Activated CD4-positive, alpha-beta T cell treated with anti-CD3 and anti-CD28 coated beads for 48 hours (primary cell): ENCODE measurements around the gene UBE2N.

ENCODE experiments used
- DNase-seq: peaks from one replicate; pipeline ENCODE4 v3.0.0-alpha.2; 2020

UBE2N gene

DNA sequence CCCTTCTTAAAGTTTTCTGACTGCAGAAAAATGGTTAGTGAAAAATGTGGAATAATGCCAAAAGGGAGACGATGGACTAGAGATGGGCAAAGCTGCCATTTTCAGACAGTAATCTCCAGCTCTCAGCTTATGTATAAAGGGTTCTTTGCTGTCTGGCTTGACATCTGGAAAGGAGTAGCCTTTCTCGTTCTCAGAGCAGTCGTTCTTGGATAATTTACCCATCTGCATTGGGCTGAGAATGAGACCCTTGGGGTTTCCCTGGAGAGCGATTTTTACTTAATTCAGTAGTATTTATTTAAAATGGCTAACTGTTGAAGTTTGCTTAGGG is 62.8 kb downstream of the UBE2N start:
- no peak for DNase-seq

DNA sequence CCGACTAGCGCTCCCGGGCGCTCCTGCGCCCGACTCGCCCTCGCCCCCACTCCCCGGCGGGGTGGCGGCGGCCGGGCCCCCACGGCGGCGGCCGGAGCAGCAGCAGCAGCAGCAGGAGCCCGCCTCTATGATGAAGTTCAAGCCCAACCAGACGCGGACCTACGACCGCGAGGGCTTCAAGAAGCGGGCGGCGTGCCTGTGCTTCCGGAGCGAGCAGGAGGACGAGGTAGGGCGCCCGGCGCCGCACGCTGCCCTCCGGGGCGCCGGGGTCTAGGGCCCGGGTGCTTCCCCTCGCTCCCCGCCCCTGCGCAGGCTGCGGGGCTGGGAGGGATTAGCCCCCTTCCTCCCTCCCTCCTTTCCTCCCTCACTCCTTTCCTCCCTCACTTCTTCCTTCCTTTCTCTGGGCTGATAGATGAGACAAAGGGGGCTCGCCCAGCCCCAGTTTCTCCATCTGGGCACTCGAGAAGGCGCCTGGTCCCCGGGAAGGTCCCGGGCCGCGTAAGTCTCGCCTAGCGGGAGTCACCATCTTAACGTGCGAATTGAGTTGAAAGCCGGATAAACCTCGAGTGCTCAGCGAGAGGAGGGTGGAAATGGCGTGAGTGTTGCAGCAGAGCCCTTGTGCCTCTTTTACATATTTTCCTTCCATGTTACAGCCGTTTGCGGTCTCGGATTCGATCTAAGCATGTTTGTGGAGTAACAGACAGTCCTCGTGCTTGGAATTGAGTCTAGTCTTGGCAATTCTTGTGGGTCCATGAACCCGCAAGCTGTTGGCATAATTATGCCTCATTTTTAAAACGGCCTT is 63.4 kb downstream of the UBE2N start:
- peak; percentile 72 for DNase-seq

DNA sequence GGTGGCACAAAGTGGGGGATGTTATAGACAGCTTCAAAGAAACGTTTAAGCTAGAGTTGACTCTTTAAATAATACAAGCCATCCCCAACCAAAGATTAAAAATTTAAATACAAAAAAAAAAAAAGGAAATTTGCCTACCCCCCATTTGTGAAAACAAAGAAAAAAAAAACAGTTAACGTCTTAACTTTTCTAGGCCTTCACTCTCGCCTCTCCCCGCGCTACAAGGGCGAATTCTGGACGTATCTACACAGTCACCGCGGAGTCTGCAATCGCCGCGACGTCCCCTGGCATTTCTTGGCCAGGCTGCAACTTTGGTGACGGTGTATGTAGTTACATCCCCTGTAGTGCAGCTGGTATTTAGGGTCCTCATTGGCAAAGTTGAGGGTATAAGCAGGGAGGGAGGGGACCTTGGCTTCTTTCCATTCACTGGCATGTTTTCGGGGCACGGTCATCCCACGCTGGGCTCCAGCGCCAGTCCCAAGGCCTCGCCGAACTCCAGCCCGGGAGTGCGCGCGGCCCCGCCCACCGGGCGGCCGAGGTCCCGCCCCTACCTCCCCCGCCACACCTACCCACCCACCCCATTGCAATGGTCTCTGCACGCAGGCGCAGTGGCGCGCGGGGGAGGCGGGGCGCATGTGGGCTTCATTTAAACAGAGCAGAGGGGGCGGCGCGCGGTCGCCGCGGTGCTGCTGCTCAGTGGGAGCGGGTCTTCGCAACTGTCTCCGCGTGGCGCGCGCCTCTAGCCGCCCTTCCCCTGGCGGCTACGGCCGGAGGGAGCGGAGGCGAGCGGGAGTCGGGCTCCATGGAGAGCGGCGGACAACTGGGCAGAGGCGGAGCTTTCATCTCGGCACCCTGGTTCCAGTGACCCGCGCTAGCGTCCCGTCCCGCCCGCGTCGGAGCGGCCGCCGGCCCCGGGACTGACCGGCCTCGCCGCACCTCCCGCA is 64.2 kb downstream of the UBE2N start, which contains the start of gene NUDT4:
NUDT4 (plus strand) TSS at position 674 of the 944 bp plus-strand sequence. CDS start 398 bp downstream, outside the sequence.
- DNase-seq: peak; percentile 97

DNA sequence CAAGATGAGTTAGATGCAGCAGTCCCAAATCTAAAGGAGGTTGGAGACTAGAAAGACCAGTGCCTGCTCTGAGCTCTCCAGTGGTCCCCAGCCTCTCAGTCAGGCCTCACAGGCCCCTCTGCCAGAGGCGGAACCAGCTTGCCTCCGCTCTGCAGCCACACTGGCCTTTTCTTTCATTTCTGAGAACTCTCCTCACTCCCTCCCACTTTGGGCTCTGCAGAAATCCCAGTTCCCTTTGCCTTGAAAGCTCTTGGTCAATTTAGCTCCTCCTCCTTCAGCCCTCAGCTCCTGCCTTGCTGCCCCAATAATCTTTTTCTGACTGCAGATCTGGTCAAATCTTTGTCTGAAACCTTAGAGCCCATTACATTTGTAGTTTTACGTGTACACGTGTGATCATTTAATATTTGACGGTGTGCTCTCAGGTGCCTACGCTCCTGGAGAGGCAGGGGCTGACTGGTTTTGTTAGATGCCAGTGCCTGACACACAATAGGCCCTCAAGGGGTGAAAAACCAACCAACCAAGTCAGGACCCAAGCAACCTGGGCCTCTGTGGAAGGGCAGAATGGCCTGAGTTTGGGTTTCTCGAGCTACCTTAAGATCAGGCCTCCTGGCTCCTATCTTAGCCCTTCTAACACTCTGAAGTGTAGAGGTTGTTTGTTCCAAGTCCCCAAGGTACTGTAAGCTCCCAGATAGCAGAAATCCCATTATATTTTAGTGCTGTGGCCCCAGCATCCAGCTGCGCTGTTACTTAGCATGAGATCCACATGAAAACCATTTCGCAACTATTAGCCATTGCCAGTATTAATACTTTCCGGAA is 65.1 kb downstream of the UBE2N start:
- no peak for DNase-seq

DNA sequence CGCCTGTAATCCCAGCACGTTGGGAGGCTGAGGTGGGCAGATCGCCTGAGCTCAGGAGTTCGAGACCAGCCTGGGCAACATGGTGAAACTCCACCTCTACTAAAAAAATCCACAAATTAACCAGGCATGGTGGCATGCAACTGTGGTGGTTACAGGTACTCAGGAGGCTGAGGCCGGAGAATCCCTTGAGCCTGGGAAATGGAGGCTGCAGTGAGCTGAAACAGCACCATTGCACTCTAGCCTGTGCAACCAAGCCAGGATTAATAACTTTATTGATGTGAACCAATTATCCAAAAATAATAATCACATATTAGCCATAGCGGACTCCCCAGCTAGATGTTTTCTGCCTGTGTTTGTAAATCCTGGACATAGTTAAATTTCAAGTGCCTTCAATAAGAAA is 65.8 kb downstream of the UBE2N start:
- no peak for DNase-seq

DNA sequence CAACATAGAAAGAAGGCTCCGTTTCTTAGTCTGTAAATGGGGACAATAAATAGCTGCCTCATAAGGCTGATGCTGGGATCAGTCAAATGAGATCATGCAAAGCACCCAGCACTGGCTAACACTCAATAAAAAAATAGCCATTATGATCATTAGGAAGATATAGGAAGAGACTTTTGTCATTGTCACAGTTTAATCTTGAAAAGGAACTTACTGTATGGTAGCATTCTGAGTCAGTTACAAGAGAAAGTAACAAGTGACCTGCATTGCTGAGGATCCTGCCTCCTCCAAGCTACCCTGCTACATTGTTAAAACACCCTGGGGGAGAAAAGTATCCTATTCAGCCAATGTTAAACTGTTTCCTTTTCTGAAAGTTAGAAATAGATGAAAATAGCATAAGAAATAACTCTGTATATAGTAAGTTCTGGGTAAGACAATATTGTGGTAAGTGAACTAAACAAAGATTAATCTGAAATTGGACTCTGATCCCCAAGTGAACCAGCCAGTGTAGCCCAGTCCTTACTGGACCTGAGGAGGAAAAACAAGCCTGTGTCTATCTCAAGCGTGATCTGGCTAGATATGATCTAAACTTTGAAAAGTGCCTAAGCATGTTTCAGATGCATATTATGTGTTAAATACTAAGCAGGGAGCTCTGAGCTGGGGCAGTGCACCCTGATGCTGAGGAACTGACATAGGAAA is 67.6 kb downstream of the UBE2N start:
- DNase-seq: no peak

DNA sequence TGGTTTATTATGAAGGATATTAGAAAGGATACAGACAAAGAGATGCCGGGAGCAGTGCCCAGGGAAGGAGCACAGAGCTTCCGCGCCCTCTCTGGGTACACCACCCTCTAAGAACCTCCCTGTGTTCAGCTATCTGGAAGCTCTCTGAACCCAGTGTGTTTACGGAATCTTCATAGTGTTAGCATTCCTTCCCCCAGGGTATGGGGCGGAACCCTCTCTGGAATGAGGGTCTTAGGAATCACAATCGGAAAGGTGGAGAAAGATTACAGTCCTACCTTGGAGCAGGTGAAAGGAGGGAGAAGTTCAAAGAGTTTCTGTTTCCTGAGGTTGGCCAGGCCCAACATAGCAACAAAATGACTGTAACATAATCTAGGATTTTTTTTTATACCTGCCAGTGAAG is 70.8 kb downstream of the UBE2N start:
- DNase-seq: no peak

DNA sequence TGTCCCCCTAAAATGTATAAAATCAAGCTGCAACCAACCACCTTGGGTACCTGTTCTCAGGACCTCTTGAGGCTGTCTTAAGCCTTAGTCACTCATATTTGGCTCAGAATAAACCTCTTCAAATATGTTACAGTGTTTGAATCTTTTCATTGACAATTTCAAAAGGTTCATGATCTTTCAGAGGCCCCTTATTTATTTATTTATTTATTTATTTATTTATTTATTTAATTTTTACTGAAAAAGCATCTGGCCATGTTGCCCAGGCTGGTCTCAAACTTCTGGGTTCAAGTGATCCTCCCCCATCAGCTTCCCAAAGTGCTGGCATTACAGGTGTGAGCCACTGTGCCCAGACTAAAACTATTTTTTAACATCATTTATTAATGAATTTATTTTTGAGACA is 72.2 kb downstream of the UBE2N start:
- no peak for DNase-seq

DNA sequence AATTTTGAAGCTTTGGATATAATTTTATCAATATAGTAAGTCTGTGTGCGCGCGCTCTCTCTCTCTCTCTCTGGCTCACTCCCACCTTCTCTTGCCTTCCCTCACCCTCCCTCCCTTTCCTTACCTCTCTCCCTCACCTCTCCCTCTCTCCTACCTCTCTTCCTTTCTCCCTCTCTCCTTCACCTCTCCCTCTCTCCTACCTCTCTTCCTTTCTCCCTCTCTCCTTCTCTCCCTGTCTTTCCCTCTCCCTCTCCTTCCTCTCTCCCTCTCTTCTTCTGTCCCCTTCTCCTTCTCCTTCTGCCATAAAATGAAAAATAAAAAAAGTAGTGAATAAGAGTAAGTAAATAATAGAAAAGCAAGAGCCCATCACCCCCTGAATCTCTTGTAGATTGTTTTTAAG is 73.0 kb downstream of the UBE2N start:
- no peak for DNase-seq

DNA sequence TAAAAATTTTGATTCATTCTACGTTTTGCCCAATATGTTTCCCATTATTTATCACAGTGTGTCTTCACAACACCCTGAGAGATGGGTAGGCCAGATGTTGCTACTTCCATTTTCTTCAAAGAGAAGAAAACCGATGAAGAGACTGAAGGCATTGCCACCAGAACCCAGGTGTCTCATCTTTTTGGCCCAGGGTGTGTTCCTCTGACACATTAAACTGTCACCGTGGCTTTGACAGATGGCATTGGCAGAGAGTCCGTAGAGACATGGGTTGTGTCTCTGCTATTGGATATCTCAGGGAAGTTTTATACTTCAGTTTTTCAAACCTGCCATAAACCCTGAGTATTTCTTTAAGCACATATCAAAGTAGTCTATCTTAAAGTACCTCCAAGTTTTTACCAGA is 75.3 kb downstream of the UBE2N start:
- no peak for DNase-seq

DNA sequence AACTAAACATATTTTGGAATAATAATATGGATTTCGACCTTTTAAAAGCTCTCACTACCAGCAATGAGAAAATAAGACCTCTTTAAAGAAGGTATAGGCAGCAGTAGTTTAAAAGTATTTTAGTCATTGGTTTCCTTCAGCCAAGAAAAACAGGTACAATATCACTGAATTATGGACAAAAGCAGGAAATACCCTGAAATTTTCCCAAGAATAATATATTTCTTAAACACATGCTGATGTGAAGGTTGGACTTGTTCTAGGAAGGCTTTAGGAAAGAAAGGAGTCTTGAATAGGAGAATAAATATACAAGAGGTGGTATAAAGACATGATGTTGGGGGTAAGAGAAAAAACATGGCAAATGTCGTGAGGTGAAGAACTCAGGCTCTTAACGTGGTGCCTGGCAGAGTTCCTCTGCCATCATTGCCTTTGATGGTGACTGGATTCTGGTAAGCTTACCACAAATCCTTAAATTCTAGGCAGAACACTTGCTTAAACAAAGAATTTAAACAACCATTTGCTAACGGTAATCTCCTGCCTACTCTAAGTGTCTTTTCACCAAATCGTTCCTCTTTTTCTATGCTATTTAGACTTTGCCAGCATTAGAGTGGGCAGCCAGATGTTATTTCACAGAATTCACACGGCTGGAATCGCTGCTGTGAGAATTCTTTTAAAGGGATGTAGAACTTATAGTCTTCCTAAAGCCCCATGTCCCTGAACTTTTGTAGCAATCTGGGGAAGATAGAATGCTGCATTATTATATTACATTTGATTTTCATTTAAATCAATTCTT is 75.9 kb downstream of the UBE2N start:
- DNase-seq: no peak

DNA sequence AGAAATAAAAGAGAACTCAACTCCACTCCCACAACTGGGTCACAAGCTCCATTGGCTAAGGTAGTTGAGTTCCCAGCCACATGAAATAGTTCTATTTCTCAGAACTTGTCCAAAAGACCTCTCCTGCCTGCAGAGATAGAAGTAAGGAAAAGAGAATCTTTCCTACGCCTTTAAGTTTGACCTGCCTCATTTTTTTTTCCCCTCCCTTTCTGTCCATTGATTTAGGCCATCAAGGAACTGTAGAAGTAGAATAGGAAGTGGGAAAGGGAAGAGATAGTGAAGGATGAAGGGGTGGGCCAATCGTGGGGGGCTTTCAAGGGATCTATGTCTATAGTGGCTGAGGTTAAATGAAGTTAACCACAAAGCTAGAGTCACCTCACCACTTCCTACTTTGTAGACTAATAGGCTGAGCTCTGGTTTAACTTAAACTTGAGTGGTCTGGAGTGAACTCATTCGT is 77.9 kb downstream of the UBE2N start:
- no peak for DNase-seq

DNA sequence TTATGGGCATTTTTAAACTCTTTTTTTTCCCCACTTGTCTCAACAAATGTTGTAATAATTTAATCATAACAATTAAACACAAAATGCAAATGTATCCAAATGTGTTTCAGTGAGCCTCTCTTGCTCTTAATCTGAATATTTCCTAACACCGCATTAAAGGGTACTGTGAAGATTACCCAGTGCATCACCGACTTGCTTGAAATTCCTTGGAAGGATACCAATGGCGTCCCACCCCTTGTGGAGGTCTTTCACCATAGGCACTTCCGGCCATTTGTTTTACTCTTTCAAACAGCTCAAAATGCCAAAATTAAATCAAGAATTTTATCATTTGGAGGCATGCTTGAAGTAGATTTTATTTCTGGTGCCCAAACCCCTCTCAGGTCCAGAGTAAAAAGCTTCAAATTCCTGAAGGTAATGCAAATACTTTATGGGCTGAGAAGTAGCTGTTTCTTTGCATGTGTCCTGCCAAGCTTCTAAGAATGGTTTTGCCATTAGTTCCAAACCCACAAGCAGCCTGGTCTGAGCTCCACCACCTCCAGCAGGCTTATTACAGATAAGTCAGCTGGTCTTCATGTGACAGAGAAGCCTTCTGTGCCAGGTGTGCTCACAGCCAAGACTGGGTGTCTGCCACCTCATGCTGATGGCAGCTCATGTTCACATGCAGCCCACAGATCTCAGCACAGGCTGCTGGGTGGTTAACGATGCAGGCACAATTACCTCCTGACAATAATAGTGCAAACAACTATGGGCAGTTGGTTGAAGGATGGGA is 80.4 kb downstream of the UBE2N start:
- no peak for DNase-seq

DNA sequence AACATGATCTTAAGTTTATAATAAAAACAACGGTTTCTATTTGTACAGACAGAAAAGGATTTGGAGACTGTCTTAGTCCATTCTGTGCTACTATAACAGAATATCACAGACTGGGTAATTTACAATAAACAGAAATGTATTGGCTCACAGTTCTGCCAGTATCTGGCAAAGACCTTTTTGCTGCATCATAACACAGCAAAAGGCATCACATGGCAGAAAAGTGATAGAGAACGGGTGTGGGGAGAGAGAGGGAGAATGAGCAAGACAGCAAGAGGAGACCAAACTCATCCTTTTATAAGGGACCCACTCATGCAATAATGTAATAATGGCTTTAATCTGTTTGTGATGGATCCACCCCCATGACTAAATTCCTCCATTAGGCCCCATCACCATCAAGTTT is 81.1 kb downstream of the UBE2N start:
- no peak for DNase-seq

DNA sequence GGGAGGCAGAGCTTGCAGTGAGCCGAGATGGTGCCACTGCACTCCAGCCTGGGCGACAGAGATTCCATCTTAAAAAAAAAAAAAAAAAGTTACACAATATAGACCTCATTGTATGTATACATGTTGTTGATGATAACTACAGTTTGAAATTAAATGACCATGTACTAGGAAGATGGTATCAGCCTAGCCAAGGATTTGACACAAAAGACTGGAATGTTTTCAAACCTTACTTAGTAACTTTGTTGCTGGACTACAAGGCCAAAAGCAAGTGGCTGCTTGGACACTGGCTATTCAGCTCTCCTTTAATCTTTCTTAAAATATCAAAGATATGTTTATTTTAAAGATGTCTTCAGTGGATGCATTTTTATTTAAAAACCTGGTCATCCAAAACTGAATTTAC is 82.9 kb downstream of the UBE2N start:
- DNase-seq: no peak

DNA sequence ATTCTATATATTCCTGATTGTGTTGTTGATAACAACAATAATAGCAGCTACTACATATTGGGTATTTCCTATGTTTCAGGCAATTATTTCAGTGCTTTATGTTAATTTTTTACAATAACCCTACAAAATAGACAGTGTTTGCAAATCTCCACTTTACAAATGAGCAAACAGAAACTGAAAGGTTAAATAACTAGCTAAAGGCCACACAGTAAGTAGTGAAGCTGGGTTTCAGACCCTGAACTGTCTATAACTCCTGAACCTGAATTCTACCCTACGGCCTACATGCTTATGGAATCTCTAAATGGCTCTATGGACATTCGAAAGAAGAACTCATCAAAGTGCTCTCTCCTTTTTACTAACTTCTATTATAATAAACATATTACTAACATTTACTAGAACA is 83.7 kb downstream of the UBE2N start:
- DNase-seq: no peak

DNA sequence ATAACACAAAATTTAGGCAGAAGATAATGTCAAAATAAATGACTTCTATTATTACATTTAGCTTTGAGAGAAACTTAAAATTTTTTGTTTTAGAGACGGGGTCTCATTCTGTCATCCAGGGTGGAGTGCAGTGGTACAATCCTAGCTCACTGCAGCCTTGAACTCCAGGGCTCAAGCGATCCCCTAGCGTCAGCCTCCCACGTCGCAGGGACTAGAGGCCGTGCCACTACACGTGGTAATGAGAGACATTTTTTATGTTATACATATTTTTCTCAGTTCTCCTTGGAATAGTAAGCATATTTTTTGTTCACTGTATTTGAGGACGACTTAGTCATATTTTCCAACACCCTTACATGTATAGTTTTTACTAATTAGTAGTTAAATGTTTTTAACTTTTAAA is 85.5 kb downstream of the UBE2N start:
- DNase-seq: no peak
